ENCODE measurements around the gene SNED1.

Gene SNED1

GRCh38 chr2:241114836-241115235 lies 116.4 kb downstream of the SNED1 start:
- no peak overlapping the region for H3K9ac ChIP-seq (ENCODE audit: low read length)
- H3K36me3 ChIP-seq (ENCODE audit: control insufficient read depth, insufficient read depth, low read length), result peaks cover 50% of the 10 kb centered on the region
- H3K27ac ChIP-seq (ENCODE audit: low read depth, low read length), result no peak overlapping the region
- no peaks in the 10 kb centered on the region for H3K27me3 ChIP-seq (ENCODE audit: control insufficient read depth, insufficient read depth, low read length)
- no peak overlapping the region for H3K4me3 ChIP-seq (ENCODE audit: low read depth, low read length)
- H3K4me1 ChIP-seq (ENCODE audit: control insufficient read depth, insufficient read depth, low read length), result no peaks in the 10 kb centered on the region
- no peaks in the 10 kb centered on the region for H3K9me3 ChIP-seq (ENCODE audit: control insufficient read depth, insufficient read depth, low read depth, low read length)

- H3K4me3 ChIP-seq (ENCODE audit: low read depth, low read length), result no peak overlapping the region
- H3K4me1 ChIP-seq (ENCODE audit: control insufficient read depth, insufficient read depth, low read length), result no peaks in the 10 kb centered on the region
- no peaks in the 10 kb centered on the region for H3K27me3 ChIP-seq (ENCODE audit: control insufficient read depth, insufficient read depth, low read length)
- no peaks in the 10 kb centered on the region for H3K9me3 ChIP-seq (ENCODE audit: control insufficient read depth, insufficient read depth, low read depth, low read length)
- no peak overlapping the region for H3K9ac ChIP-seq (ENCODE audit: low read length)
- peaks cover 50% of the 10 kb centered on the region for H3K36me3 ChIP-seq (ENCODE audit: control insufficient read depth, insufficient read depth, low read length)
- H3K27ac ChIP-seq (ENCODE audit: low read depth, low read length), result no peak overlapping the region
Measured at GRCh38 chr2:241115361-241115760, 116.9 kb downstream of the SNED1 start.

- no peaks in the 10 kb centered on the region for H3K9me3 ChIP-seq (ENCODE audit: control insufficient read depth, insufficient read depth, low read depth, low read length)
- H3K27ac ChIP-seq (ENCODE audit: low read depth, low read length), result no peak overlapping the region
- no peak overlapping the region for H3K4me3 ChIP-seq (ENCODE audit: low read depth, low read length)
- H3K36me3 ChIP-seq (ENCODE audit: control insufficient read depth, insufficient read depth, low read length), result peaks cover 59% of the 10 kb centered on the region
- no peaks in the 10 kb centered on the region for H3K27me3 ChIP-seq (ENCODE audit: control insufficient read depth, insufficient read depth, low read length)
- no peak overlapping the region for H3K9ac ChIP-seq (ENCODE audit: low read length)
- no peaks in the 10 kb centered on the region for H3K4me1 ChIP-seq (ENCODE audit: control insufficient read depth, insufficient read depth, low read length)
Measured at GRCh38 chr2:241116606-241117560, 118.5 kb downstream of the SNED1 start.

- Histone ChIP-seq H3K4me3 (ENCODE audit: low read depth, low read length) (no peak overlapping the region), H3K27ac (ENCODE audit: low read depth, low read length) (no peak overlapping the region), H3K9me3 (ENCODE audit: control insufficient read depth, insufficient read depth, low read depth, low read length) (no peaks in the 10 kb centered on the region), H3K4me1 (ENCODE audit: control insufficient read depth, insufficient read depth, low read length) (no peaks in the 10 kb centered on the region), H3K36me3 (ENCODE audit: control insufficient read depth, insufficient read depth, low read length) (peaks cover 55% of the 10 kb centered on the region), H3K9ac (ENCODE audit: low read length) (no peak overlapping the region), H3K27me3 (ENCODE audit: control insufficient read depth, insufficient read depth, low read length) (no peaks in the 10 kb centered on the region)
Measured at GRCh38 chr2:241118737-241119505, 120.5 kb downstream of the SNED1 start.

- H3K27ac ChIP-seq (ENCODE audit: low read depth, low read length), result no peak overlapping the region
- no peaks in the 10 kb centered on the region for H3K9me3 ChIP-seq (ENCODE audit: control insufficient read depth, insufficient read depth, low read depth, low read length)
- H3K36me3 ChIP-seq (ENCODE audit: control insufficient read depth, insufficient read depth, low read length), result peaks cover 46% of the 10 kb centered on the region
- no peak overlapping the region for H3K9ac ChIP-seq (ENCODE audit: low read length)
- no peaks in the 10 kb centered on the region for H3K27me3 ChIP-seq (ENCODE audit: control insufficient read depth, insufficient read depth, low read length)
- H3K4me3 ChIP-seq (ENCODE audit: low read depth, low read length), result no peak overlapping the region
- H3K4me1 ChIP-seq (ENCODE audit: control insufficient read depth, insufficient read depth, low read length), result no peaks in the 10 kb centered on the region
Measured at GRCh38 chr2:241120440-241120839, 122.0 kb downstream of the SNED1 start.

GRCh38 chr2:241121008-241121407 lies 122.6 kb downstream of the SNED1 start:
- no peak overlapping the region for H3K4me3 ChIP-seq (ENCODE audit: low read depth, low read length)
- H3K36me3 ChIP-seq (ENCODE audit: control insufficient read depth, insufficient read depth, low read length), result peaks cover 50% of the 10 kb centered on the region

GRCh38 chr2:241122376-241123002 lies 124.1 kb downstream of the SNED1 start:
- Histone ChIP-seq H3K9me3 (ENCODE audit: control insufficient read depth, insufficient read depth, low read depth, low read length) (no peaks in the 10 kb centered on the region), H3K27ac (ENCODE audit: low read depth, low read length) (no peak overlapping the region), H3K9ac (ENCODE audit: low read length) (no peak overlapping the region), H3K4me3 (ENCODE audit: low read depth, low read length) (no peak overlapping the region), H3K27me3 (ENCODE audit: control insufficient read depth, insufficient read depth, low read length) (no peaks in the 10 kb centered on the region), H3K4me1 (ENCODE audit: control insufficient read depth, insufficient read depth, low read length) (no peaks in the 10 kb centered on the region), H3K36me3 (ENCODE audit: control insufficient read depth, insufficient read depth, low read length) (peaks cover 53% of the 10 kb centered on the region)

More at GRCh38 chr2:241121008-241121407, 122.6 kb downstream of the SNED1 start:
- Histone ChIP-seq H3K9me3 (ENCODE audit: control insufficient read depth, insufficient read depth, low read depth, low read length) (no peaks in the 10 kb centered on the region), H3K27ac (ENCODE audit: low read depth, low read length) (no peak overlapping the region), H3K27me3 (ENCODE audit: control insufficient read depth, insufficient read depth, low read length) (no peaks in the 10 kb centered on the region), H3K9ac (ENCODE audit: low read length) (no peak overlapping the region), H3K4me1 (ENCODE audit: control insufficient read depth, insufficient read depth, low read length) (no peaks in the 10 kb centered on the region)

GRCh38 chr2:241123816-241124536 lies 125.6 kb downstream of the SNED1 start:
- H3K36me3 ChIP-seq (ENCODE audit: control insufficient read depth, insufficient read depth, low read length), result peaks cover 53% of the 10 kb centered on the region
- H3K9me3 ChIP-seq (ENCODE audit: control insufficient read depth, insufficient read depth, low read depth, low read length), result no peaks in the 10 kb centered on the region
- no peak overlapping the region for H3K9ac ChIP-seq (ENCODE audit: low read length)
- no peak overlapping the region for H3K4me3 ChIP-seq (ENCODE audit: low read depth, low read length)
- no peaks in the 10 kb centered on the region for H3K27me3 ChIP-seq (ENCODE audit: control insufficient read depth, insufficient read depth, low read length)
- no peak overlapping the region for H3K27ac ChIP-seq (ENCODE audit: low read depth, low read length)
- no peaks in the 10 kb centered on the region for H3K4me1 ChIP-seq (ENCODE audit: control insufficient read depth, insufficient read depth, low read length)

- H3K4me3 ChIP-seq (ENCODE audit: low read depth, low read length), result no peak overlapping the region
- no peaks in the 10 kb centered on the region for H3K9me3 ChIP-seq (ENCODE audit: control insufficient read depth, insufficient read depth, low read depth, low read length)
- no peak overlapping the region for H3K27ac ChIP-seq (ENCODE audit: low read depth, low read length)
- H3K4me1 ChIP-seq (ENCODE audit: control insufficient read depth, insufficient read depth, low read length), result no peaks in the 10 kb centered on the region
- H3K9ac ChIP-seq (ENCODE audit: low read length), result no peak overlapping the region
- no peaks in the 10 kb centered on the region for H3K27me3 ChIP-seq (ENCODE audit: control insufficient read depth, insufficient read depth, low read length)
- H3K36me3 ChIP-seq (ENCODE audit: control insufficient read depth, insufficient read depth, low read length), result peaks cover 60% of the 10 kb centered on the region
Measured at GRCh38 chr2:241125626-241126025, 127.2 kb downstream of the SNED1 start.

GRCh38 chr2:241126201-241126611 lies 127.8 kb downstream of the SNED1 start:
- Histone ChIP-seq H3K36me3 (ENCODE audit: control insufficient read depth, insufficient read depth, low read length) (peaks cover 57% of the 10 kb centered on the region), H3K4me3 (ENCODE audit: low read depth, low read length) (no peak overlapping the region), H3K4me1 (ENCODE audit: control insufficient read depth, insufficient read depth, low read length) (no peaks in the 10 kb centered on the region), H3K9me3 (ENCODE audit: control insufficient read depth, insufficient read depth, low read depth, low read length) (no peaks in the 10 kb centered on the region), H3K27me3 (ENCODE audit: control insufficient read depth, insufficient read depth, low read length) (no peaks in the 10 kb centered on the region), H3K27ac (ENCODE audit: low read depth, low read length) (no peak overlapping the region), H3K9ac (ENCODE audit: low read length) (no peak overlapping the region)

All from HUES6 (cell line).